LNCaP clone FGC (cell line): ENCODE data around the gene NUDT7.

Source experiments
- DNase-seq: peaks from one replicate; pipeline ENCODE4 v3.0.0-alpha.2; 2011; ENCODE audit warnings: low read depth
- H3K4me3 ChIP-seq: 2 replicates; pipeline ENCODE4 v1.5.1; 2011; ENCODE audit warnings: mild to moderate bottlenecking, low read depth, low read length, control low read depth
- TF ChIP-seq, protein P1 (sequence below): IDR thresholded peaks from 2 replicates; pipeline ENCODE4 v1.5.1; 2012; ENCODE audit warnings: mild to moderate bottlenecking; ENCODE audit not compliant: control insufficient read depth, insufficient read depth; ENCODE audit errors: extremely low read depth

The NUDT7 gene

DNA sequence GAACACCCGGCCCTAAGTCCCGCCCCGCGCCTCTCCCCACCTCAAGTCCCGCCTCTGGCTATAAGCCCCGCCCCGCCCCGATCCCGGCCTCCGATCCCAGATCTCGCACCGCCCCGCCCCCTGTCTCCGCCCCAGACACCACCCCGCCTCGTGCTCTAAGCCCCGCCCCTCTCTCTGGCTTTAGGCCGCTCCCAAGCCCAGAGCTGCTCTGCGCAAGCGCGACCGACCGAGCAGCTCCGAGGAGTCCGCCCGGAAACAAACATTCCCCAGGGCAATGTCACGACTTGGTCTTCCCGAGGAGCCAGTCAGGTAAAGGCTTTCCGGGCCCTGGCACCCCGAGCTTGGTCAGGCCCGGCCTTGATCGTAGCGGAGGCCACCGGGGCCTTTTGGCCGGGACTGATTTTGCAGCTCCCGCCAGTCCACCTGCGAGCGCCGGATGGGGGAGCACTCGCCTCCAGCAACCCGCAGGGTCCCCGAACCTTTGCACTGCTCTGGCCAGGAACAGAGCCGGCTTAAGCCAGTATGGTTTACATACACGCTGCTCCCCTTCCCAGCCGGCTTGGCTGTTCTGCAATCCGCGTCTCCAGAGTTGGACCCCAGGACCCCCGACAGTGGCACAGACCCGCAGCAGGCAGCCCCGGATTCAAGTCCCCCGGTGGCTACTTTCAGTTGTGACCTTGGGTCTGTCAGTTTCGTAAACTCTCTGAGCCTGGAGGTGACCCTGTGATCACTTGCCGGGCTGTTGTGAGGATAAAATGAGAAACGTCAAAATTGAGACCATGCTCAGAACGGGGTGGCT lies at the start of gene NUDT7:
NUDT7 (plus strand) TSS at position 206 of the 799 bp plus-strand sequence; CDS start at position 275, 69 bp downstream.
- peak; percentile 81 for DNase-seq
- peak within 1 kb of the TSS; percentile 83 for H3K4me3 ChIP-seq
- TF ChIP-seq, protein P1, sequence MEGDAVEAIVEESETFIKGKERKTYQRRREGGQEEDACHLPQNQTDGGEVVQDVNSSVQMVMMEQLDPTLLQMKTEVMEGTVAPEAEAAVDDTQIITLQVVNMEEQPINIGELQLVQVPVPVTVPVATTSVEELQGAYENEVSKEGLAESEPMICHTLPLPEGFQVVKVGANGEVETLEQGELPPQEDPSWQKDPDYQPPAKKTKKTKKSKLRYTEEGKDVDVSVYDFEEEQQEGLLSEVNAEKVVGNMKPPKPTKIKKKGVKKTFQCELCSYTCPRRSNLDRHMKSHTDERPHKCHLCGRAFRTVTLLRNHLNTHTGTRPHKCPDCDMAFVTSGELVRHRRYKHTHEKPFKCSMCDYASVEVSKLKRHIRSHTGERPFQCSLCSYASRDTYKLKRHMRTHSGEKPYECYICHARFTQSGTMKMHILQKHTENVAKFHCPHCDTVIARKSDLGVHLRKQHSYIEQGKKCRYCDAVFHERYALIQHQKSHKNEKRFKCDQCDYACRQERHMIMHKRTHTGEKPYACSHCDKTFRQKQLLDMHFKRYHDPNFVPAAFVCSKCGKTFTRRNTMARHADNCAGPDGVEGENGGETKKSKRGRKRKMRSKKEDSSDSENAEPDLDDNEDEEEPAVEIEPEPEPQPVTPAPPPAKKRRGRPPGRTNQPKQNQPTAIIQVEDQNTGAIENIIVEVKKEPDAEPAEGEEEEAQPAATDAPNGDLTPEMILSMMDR = peak; percentile 27

DNA sequence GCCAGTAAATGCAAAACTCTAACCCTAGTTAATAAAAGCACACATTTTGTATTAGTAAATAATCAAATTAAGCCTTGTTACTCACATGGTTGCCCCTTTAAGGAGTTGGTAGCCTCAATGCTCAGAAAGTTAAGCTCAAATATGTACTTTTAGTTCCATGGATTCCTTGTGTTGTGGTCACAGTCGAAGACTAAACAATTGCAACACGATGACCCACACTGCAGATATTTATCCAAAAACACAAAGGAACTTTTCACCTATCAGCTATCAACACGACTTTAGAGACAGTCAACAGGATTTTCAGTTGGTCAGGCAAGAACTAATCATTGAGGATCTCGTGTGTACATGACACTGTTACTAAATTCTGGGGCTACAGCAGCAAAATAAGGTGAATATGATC lies 47.4 kb upstream of the NUDT7 start:
- TF ChIP-seq, protein P1 = no peak
- no peak for DNase-seq

DNA sequence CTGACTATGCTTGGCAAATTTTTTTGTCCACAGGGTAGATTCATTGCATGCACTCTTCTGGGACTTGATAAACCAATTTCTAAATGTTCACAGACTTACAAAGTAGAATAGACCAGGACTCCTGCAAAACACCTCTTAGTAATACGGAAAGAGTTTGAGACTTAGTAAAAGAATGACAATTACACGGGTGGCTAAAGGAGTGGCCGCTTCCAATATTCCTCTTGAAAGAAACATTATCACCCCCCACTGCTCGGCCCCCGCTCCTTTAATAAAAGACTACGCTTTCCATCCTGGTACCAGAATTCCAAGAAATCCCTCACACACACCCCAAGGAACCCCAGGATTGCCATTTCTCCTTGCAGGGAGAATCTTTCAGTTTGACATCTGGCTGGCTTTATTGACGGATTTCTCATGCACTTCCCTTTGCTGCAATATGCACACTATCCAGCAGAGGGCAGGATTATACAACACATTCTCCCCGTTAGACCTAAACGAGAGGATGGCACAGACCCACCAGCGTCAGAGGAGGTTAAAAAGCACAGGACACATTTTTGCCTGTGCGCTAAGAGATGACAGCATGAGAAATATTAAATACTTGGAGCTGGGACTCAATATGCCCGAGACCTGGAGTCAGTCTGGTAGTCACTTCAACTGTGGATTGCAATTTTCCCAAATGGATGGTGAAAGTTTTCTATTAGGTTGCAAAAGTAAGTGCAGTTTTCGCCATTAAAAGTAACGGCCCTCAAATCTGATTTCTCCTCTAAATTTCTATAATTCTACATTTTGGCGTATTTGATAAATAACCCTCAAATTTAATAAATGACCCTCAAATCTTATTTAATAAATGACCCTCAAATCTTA lies 46.6 kb upstream of the NUDT7 start:
- H3K4me3 ChIP-seq = no peak overlapping the region
- TF ChIP-seq, protein P1 = peak; percentile 94
- DNase-seq = peak; percentile 45

More for the DNA sequence above, 47.4 kb upstream of the NUDT7 start:
- H3K4me3 ChIP-seq = no peak overlapping the region

DNA sequence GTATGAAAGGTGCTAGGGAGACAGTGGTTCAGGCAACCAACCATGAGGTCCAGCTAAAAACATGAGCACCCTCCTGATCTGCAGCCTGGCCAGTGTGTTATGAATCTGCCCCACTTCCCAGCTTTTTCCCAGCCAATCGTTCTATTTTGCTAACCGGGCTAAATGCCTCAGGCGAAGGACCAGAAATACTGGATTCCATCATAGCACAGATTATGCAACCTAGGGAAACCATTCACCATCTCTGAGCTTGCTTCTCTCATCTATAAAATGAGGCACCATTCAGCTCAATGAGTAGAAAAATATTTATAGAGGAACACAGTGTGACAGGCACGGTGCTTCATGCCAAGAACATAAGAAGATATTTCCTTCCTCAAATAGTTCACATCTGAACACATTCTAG lies 45.2 kb upstream of the NUDT7 start:
- peak; percentile 82 for DNase-seq
- TF ChIP-seq, protein P1 = no peak

DNA sequence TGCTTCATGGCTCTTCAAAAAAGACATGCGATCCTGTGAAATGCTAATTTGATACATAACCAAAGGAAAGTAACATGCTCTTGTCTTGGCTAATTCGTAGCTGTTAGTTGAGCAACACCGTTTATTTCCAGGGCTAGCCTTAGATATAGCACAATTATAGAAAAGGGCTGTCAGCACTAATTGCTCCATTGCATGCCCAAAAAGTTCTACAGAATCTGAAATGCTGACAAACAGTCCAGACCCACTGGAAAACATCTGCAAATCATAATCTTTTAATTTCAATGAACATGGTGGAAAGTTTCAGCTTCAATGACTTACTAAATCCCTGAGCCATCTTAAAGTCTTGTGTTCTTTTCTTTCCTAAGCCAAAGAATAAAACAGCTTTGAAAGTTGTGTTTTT lies 42.9 kb upstream of the NUDT7 start:
- no peak overlapping the region for H3K4me3 ChIP-seq
- no peak for DNase-seq
- TF ChIP-seq, protein P1 = no peak

More for the DNA sequence above, 45.2 kb upstream of the NUDT7 start:
- H3K4me3 ChIP-seq = no peak overlapping the region

DNA sequence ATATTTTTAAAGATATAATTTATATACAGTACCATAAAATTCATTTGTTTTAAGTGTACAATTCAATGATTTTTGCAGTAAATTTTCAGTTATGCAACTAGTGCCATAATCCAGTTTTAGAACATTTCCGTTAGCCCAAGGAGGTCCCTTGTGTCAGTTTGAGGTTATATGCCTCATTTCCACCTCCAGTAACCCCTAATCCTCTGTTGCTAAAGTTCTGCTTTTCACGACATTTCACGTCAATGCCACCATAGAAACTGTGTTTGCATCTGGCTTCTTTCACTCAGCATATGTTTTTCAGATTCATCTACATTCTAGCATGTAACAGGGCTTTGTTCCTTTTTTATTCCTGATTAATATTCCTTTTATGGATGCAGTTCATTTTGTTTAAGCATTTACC lies 42.4 kb upstream of the NUDT7 start:
- DNase-seq = no peak
- H3K4me3 ChIP-seq = no peak overlapping the region

More for the DNA sequence above, 42.4 kb upstream of the NUDT7 start:
- TF ChIP-seq, protein P1 = no peak
